ENCODE measurements around the gene ARSG.
"Not testable (repeated sequence)": the region's sequence is repeated elsewhere in the genome, so short reads cannot be mapped to it uniquely, and the experiment has no call there.

ARSG gene

DNA sequence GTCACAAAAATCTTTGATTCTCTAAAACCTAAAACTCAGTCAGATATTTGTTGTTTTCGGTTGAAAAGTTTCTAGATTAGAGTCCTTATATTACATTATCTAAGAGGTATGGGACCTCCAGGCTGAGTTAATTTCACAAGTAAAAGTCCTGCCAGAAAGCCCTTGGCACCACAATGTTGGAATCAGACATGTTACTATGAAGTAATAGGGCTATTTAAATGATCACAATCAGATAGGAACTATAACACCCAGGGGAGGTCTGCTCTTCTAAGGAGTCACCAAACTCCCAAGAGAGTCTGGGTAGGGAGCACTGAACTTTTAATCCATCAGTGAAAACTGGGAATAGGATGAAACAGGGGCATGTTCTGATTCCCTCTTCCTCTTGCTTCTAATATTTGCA is 111.8 kb downstream of the ARSG start:
- no peak for DNase-seq (ENCODE audit: low spot score)
- TF ChIP-seq, protein P1, sequence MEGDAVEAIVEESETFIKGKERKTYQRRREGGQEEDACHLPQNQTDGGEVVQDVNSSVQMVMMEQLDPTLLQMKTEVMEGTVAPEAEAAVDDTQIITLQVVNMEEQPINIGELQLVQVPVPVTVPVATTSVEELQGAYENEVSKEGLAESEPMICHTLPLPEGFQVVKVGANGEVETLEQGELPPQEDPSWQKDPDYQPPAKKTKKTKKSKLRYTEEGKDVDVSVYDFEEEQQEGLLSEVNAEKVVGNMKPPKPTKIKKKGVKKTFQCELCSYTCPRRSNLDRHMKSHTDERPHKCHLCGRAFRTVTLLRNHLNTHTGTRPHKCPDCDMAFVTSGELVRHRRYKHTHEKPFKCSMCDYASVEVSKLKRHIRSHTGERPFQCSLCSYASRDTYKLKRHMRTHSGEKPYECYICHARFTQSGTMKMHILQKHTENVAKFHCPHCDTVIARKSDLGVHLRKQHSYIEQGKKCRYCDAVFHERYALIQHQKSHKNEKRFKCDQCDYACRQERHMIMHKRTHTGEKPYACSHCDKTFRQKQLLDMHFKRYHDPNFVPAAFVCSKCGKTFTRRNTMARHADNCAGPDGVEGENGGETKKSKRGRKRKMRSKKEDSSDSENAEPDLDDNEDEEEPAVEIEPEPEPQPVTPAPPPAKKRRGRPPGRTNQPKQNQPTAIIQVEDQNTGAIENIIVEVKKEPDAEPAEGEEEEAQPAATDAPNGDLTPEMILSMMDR (IDR thresholded peaks at IDR 0.05) = no peak
- Histone ChIP-seq H3K4me3 (no peak overlapping the region), H3K27ac (no peak overlapping the region)

DNA sequence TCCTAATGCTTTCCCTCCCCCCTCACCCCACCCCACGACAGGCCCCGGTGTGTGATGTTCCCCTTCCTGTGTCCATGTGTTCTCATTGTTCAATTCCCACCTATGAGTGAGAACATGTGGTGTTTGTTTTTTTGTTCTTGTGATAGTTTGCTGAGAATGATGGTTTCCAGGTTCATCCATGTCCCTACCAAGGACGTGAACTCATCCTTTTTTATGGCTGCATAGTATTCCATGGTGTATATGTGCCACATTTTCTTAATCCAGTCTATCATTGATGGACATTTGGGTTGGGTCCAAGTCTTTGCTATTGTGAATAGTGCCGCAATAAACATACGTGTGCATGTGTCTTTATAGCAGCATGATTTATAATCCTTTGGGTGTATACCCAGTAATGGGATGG is 112.5 kb downstream of the ARSG start:
- DNase-seq (ENCODE audit: low spot score); H3K4me3 ChIP-seq; H3K27ac ChIP-seq: not testable (repeated sequence)

DNA sequence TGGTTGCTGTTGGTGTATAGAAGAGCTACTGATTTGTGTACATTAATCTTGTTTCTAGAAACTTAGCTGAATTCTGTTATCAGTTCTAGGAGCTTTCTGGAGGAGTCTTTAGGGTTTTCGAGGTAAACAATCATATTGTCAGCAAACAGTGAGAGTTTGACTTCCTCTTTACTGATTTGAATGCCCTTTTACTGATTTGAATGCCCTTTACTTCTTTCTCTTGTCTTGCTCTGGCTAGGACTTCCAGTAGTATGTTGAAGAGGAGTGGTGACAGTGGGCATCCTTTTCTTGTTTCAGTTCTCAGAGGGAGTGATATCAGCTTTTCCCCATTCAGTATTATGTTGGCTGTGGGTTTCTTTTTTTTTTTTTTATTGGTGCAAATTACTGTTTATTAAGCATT is 116.4 kb downstream of the ARSG start:
- H3K27ac ChIP-seq; DNase-seq (ENCODE audit: low spot score); H3K4me3 ChIP-seq: not testable (repeated sequence)

DNA sequence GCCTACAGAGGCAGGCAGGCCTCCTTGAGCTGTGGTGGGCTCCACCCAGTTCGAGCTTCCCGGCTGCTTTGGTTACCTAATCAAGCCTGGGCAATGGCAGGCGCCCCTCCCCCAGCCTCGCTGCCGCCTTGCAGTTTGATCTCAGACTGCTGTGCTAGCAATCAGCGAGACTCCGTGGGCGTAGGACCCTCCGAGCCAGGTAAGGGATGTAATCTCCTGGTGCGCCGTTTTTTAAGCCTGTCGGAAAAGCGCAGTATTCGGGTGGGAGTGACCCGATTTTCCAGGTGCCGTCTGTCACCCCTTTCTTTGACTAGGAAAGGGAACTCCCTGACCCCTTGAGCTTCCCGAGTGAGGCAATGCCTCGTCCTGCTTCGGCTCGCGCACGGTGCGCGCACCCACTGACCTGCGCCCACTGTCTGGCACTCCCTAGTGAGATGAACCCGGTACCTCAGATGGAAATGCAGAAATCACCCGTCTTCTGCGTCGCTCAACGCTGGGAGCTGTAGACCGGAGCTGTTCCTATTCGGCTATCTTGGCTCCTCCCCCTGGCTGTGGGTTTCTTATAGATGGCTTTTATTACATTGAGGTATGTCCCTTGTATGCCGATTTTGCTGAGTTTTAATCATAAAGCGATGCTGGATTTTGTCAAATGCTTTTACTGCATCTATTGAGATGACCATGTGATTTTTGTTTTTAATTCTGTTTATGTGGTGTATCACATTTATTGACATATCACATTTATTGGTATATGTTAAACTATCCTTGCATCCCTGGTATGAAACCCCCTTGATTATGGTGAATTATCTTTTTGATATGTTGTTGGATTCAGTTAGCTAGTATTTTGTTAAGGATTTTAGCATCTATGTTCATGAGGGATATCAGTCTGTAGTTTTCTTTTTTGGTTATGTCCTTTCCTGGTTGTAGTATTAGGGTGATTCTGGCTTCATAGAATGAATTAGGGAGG is 122.6 kb downstream of the ARSG start:
- peak overlapping the region; percentile 55 for H3K4me3 ChIP-seq
- H3K27ac ChIP-seq; DNase-seq (ENCODE audit: low spot score): not testable (repeated sequence)

DNA sequence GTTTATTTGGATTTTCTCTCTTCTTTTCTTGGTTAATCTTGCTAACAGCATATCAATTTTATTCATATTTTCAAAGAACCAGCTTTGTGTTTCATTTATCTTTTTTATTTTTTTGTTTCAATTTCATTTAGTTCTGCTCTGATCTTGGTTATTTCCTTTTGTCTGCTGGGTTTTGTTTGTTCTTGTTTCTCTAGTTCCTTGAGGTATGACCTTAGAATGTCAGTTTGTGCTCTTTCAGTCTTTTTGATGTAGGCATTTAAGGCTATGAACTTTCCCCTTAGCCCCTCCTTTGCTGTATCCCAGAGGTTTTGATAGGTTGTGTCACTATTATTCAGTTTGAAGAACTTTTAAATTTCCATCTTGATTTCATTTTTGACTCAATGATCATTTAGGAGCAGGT is 123.6 kb downstream of the ARSG start:
- not testable (repeated sequence) for DNase-seq (ENCODE audit: low spot score); H3K27ac ChIP-seq; H3K4me3 ChIP-seq

DNA sequence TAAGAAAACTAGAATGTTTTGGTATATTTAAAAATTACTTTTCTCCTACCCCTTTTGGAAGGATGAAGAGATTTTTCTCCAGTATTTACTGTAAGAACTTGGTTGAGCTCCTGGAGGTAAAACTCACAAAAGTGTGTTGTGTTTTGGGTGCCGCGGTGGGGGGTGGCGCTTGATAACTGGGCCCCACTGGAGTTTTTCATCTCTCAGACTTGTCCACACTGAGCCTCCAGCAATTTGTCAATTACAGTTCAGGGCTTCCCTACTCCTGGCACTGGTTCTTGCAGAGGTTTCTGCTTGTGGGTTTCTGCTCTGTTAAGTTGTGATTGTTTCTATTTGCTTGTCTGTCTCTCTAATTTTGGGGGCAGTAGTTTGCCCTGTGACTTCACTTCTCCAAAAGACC is 126.0 kb downstream of the ARSG start:
- H3K27ac ChIP-seq = no peak overlapping the region
- TF ChIP-seq, protein P1 (IDR thresholded peaks at IDR 0.05) = no peak
- no peak overlapping the region for H3K4me3 ChIP-seq
- DNase-seq (ENCODE audit: low spot score) = no peak

DNA sequence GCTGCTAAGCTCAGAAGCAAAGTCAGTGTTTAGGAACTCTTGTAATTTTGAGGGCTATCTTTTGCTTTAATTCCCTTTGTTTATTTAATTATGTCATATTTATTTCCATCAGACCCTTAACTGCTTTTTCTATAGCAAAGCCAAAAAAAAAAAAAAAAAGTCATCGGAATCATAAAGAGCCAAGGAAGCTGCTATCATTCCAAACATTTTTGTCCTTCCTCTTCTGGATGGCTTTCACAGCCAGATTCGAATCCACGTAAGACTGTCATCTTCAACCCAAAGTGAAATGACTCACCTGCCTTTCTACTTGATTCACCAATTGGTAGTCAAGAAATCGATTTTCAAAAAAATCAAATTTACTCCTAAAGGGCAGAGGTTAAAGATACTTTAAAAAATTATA is 127.6 kb downstream of the ARSG start:
- DNase-seq (ENCODE audit: low spot score) = no peak
- Histone ChIP-seq H3K4me3 (no peak overlapping the region), H3K27ac (no peak overlapping the region)
- TF ChIP-seq, protein P1 (IDR thresholded peaks at IDR 0.05) = no peak

DNA sequence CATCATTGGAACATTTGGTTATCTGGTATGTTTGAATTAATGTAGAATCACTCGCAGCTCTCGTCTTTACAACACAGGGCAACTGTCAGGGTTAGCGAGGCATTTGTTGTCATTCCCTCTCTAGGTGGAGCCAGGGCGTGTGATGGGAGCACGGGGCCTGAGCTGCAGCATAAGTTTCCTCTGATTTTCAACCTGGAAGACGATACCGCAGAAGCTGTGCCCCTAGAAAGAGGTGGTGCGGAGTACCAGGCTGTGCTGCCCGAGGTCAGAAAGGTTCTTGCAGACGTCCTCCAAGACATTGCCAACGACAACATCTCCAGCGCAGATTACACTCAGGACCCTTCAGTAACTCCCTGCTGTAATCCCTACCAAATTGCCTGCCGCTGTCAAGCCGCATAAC is 128.8 kb downstream of the ARSG start:
- Histone ChIP-seq H3K27ac (no peak overlapping the region), H3K4me3 (no peak overlapping the region)
- TF ChIP-seq, protein P1 (IDR thresholded peaks at IDR 0.05) = no peak
- DNase-seq (ENCODE audit: low spot score) = no peak

DNA sequence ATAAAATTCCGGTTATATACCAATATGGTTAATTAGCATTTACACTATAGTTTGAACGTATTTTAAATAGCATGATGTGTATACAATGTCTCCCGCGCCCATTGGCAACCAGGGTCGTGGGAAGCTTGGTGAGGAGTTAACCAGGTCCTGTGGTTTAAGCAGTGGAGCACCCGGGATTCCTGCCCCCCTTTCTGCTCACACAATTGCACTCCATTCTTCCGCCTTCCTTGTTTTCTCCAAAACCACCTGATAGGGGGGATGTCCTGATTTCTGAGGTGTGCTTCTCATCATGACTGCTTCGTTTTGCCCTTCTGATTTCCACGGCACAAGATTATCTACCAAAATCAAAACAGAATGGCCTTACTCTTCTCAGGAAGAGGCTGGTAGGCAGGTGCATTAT is 130.2 kb downstream of the ARSG start:
- Histone ChIP-seq H3K4me3 (no peak overlapping the region), H3K27ac (no peak overlapping the region)
- no peak for DNase-seq (ENCODE audit: low spot score)
- TF ChIP-seq, protein P1 (IDR thresholded peaks at IDR 0.05) = no peak
